ENCODE data around the gene CDH12.
"Not testable (repeated sequence)": the region's sequence is repeated elsewhere in the genome, so short reads cannot be mapped to it uniquely, and the experiment has no call there.

- TF ChIP-seq POLR2A, CTCF, POLR2AphosphoS5, EP300 (IDR thresholded peaks at IDR 0.05): not testable (repeated sequence)
These were observed 696.2 kb downstream of the CDH12 start for GRCh38 chr5:22156953-22157352.

Measured in gastroesophageal sphincter (tissue), 3 donors.